GM18907 (cell line): ENCODE measurements around the gene PCDHB8.
"Not testable (repeated sequence)": the region's sequence is repeated elsewhere in the genome, so short reads cannot be mapped to it uniquely, and the experiment has no call there.

Source experiments
- ATAC-seq: cut with Tn5 transposase; IDR thresholded peaks from one replicate; pipeline ENCODE4 v1.9.1; 2021; ENCODE audit warnings: mild to moderate bottlenecking, moderate library complexity; ENCODE audit not compliant: unreplicated experiment

Gene PCDHB8

GRCh38 chr5:141177577-141178191 lies at the start of gene PCDHB8:
TSS of gene PCDHB8 (plus strand) at chr5:141177790. CDS start at chr5:141178035, 245 bp downstream.
- not testable (repeated sequence) for ATAC-seq

GRCh38 chr5:141135030-141135717 lies 42.4 kb upstream of the PCDHB8 start, which contains the start of gene PCDHB5:
TSS of gene PCDHB5 (plus strand) at chr5:141135206. CDS start at chr5:141135435, 229 bp downstream.
- no peak for ATAC-seq

GRCh38 chr5:141135718-141136266 lies 41.8 kb upstream of the PCDHB8 start:
- ATAC-seq = no peak

DNA sequence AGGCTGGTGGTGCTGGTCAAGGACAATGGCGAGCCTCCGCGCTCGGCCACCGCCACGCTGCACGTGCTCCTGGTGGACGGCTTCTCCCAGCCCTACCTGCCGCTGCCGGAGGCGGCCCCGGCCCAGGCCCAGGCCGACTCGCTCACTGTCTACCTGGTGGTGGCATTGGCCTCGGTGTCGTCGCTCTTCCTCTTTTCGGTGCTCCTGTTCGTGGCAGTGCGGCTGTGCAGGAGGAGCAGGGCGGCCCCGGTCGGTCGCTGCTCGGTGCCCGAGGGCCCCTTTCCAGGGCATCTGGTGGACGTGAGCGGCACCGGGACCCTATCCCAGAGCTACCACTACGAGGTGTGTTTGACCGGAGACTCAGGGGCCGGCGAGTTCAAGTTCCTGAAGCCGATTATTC lies 40.2 kb upstream of the PCDHB8 start:
- not testable (repeated sequence) for ATAC-seq

GRCh38 chr5:141149812-141150211 lies 27.8 kb upstream of the PCDHB8 start, which contains the start of gene PCDHB6:
TSS of gene PCDHB6 (plus strand) at chr5:141150057. CDS start at chr5:141150258, 201 bp downstream.
- ATAC-seq = no peak

DNA sequence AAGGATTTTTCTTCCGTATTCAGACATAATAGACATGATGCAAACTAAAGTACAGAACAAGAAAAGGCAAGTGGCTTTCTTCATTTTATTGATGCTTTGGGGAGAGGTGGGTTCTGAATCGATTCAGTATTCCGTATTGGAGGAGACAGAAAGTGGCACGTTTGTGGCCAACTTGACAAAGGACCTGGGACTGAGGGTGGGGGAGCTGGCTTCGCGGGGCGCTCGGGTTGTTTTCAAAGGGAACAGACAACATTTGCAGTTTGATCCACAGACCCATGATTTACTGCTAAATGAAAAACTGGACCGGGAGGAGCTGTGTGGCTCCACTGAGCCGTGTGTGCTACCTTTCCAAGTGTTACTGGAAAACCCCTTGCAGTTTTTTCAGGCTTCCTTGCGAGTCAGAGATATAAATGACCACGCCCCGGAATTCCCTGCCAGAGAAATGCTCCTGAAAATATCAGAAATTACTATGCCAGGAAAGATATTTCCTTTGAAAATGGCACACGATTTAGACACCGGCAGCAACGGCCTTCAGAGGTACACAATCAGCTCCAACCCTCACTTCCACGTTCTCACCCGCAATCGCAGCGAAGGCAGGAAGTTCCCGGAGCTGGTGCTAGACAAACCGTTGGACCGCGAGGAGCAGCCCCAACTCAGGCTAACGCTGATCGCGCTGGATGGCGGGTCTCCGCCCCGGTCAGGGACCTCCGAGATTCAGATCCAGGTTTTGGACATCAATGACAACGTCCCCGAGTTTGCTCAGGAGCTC lies 27.2 kb upstream of the PCDHB8 start:
- no peak for ATAC-seq

DNA sequence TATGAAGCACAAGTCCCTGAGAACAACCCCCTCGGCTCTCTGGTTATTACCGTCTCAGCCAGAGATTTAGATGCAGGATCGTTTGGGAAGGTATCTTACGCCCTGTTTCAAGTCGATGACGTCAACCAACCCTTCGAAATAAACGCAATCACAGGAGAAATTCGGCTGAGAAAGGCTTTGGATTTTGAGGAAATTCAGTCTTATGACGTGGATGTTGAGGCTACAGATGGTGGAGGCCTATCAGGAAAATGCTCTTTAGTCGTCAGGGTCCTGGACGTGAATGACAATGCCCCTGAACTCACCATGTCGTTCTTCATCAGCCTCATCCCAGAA lies 26.6 kb upstream of the PCDHB8 start:
- ATAC-seq = no peak

GRCh38 chr5:141151632-141152031 lies 26.0 kb upstream of the PCDHB8 start:
- ATAC-seq = not testable (repeated sequence)

GRCh38 chr5:141152096-141152495 lies 25.5 kb upstream of the PCDHB8 start:
- ATAC-seq = not testable (repeated sequence)

DNA sequence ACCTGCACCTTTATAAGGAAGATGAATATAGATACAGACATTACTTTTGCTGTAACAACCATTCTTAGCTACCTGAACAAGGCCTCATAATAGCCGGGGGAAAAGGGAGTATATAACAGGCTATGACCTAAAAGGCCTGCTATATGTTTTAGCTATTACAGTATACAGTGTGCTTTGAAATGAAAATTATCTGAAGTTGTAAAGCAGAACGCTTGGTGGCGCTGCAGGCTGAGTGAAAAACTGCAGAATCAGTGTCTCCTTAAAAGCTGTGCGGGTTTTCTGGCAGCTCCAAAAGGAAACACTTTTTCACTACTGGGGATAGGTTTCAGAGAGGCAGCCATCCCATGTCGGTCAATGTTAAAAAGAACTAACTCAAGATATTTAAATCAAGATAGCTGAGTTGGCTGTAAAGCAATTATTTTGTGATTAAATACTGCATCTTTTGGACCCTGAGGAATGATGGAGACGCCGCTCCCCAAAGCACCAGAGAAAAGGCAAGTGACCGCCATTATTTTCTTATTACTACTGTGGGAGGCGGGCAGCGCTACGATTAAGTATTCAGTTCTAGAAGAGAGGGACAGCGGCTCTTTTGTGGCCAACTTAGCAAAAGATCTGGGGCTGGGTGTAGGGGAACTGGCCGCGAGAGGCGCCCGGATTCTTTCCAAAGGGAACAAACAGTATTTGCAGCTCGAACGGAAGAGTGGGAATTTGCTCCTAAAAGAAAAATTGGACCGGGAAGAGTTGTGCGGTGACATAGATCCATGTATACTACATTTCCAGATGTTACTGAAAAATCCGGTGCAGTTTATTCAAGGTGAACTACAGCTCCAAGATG lies 21.8 kb upstream of the PCDHB8 start:
- ATAC-seq = no peak

- ATAC-seq = not testable (repeated sequence)
Measured at GRCh38 chr5:141157356-141157755, 20.2 kb upstream of the PCDHB8 start.

GRCh38 chr5:141157901-141158300 lies 19.7 kb upstream of the PCDHB8 start:
- ATAC-seq = not testable (repeated sequence)

GRCh38 chr5:141172381-141173204 lies 5.0 kb upstream of the PCDHB8 start, which contains the start of gene PCDHB7:
TSS of gene PCDHB7 (plus strand) at chr5:141172644. CDS start at chr5:141172836, 192 bp downstream.
- ATAC-seq = no peak

DNA sequence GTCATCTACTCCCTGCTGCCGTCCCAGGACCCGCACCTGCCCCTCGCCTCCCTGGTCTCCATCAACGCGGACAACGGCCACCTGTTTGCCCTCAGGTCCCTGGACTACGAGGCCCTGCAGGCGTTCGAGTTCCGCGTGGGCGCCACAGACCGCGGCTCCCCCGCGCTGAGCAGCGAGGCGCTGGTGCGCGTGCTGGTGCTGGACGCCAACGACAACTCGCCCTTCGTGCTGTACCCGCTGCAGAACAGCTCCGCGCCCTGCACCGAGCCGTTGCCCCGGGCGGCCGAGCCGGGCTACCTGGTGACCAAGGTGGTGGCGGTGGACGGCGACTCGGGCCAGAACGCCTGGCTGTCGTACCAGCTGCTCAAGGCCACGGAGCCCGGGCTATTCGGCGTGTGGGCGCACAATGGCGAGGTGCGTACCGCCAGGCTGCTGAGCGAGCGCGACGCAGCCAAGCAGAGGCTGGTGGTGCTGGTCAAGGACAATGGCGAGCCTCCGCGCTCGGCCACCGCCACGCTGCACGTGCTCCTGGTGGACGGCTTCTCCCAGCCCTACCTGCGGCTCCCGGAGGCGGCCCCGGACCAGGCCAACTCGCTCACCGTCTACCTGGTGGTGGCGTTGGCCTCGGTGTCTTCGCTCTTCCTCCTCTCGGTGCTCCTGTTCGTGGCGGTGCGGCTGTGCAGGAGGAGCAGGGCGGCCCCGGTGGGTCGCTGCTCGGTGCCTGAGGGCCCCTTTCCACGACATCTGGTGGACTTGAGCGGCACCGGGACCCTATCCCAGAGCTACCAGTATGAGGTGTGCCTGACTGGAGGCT lies 3.1 kb upstream of the PCDHB8 start:
- not testable (repeated sequence) for ATAC-seq

GRCh38 chr5:141175933-141176332 lies 1.7 kb upstream of the PCDHB8 start:
- no peak for ATAC-seq

- not testable (repeated sequence) for ATAC-seq
Measured at GRCh38 chr5:141179371-141179770, 1.8 kb downstream of the PCDHB8 start.

DNA sequence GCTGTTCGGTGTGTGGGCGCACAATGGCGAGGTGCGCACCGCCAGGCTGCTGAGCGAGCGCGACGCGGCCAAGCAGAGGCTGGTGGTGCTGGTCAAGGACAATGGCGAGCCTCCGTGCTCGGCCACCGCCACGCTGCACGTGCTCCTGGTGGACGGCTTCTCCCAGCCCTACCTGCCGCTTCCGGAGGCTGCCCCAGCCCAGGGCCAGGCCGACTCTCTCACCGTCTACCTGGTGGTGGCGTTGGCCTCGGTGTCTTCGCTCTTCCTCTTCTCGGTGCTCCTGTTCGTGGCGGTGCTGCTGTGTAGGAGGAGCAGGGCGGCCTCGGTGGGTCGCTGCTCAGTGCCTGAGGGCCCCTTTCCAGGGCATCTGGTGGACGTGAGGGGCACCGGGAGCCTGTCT lies 2.3 kb downstream of the PCDHB8 start:
- ATAC-seq = not testable (repeated sequence)

GRCh38 chr5:141180313-141180712 lies 2.7 kb downstream of the PCDHB8 start:
- no peak for ATAC-seq

DNA sequence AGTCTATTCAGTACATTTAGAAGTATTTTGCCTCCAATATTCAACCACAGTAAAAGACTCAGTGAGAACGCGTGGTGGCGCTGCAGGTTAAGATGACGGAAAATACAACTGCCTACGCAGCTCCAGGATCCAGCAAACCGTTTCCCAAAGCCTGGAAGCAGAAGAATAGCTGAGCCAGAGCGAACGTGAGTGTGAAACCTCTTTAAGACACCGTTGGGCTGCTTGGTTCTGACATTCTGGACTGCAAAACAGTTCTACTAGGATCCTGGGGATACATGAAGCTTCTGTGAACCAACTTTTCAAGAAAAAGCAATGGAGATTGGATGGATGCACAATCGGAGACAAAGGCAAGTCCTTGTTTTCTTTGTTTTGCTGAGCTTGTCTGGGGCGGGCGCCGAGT lies 4.7 kb downstream of the PCDHB8 start, which contains the start of gene PCDHB16:
TSS of gene PCDHB16 (plus strand) at position 140 of the 400 bp plus-strand sequence. CDS start at position 313, 173 bp downstream.
- ATAC-seq = no peak
